ENCODE data around the gene LRRC18.

LRRC18 gene

GRCh38 chr10:48939790-48940325 lies at the start of gene LRRC18:
Gene LRRC18, minus strand, starts transcription at chr10:48939840. Its CDS starts 25,685 bp downstream, at chr10:48914155.
- DNase-seq (ENCODE audit: low read depth in 2 of 2), result no peak

GRCh38 chr10:48985621-48986158 lies 46.0 kb upstream of the LRRC18 start:
- DNase-seq (ENCODE audit: low read depth in 2 of 2), result no peak

GRCh38 chr10:48983648-48984351 lies 44.2 kb upstream of the LRRC18 start:
- no peak for DNase-seq (ENCODE audit: low read depth in 2 of 2)

- DNase-seq (ENCODE audit: low read depth in 2 of 2), result no peak
These were observed 42.9 kb upstream of the LRRC18 start for GRCh38 chr10:48982584-48982983.

- peak; percentile 19 to 35 for DNase-seq (ENCODE audit: low read depth in 2 of 2)
These were observed 41.8 kb upstream of the LRRC18 start for GRCh38 chr10:48981310-48981907.

- no peak for DNase-seq (ENCODE audit: low read depth in 2 of 2)
These were observed 38.7 kb upstream of the LRRC18 start for GRCh38 chr10:48978318-48978717.

GRCh38 chr10:48976196-48976595 lies 36.6 kb upstream of the LRRC18 start:
- no peak for DNase-seq (ENCODE audit: low read depth in 2 of 2)

GRCh38 chr10:48974510-48975156 lies 35.0 kb upstream of the LRRC18 start:
- no peak for DNase-seq (ENCODE audit: low read depth in 2 of 2)

GRCh38 chr10:48973065-48973464 lies 33.4 kb upstream of the LRRC18 start:
- no peak for DNase-seq (ENCODE audit: low read depth in 2 of 2)

GRCh38 chr10:48970654-48971053 lies 31.0 kb upstream of the LRRC18 start:
- DNase-seq (ENCODE audit: low read depth in 2 of 2), result no peak

- DNase-seq (ENCODE audit: low read depth in 2 of 2), result no peak
These were observed 30.4 kb upstream of the LRRC18 start for GRCh38 chr10:48970046-48970445.

GRCh38 chr10:48968036-48968435 lies 28.4 kb upstream of the LRRC18 start:
- no peak for DNase-seq (ENCODE audit: low read depth in 2 of 2)

GRCh38 chr10:48965460-48965859 lies 25.8 kb upstream of the LRRC18 start:
- no peak for DNase-seq (ENCODE audit: low read depth in 2 of 2)

- DNase-seq (ENCODE audit: low read depth in 2 of 2), result no peak
These were observed 24.4 kb upstream of the LRRC18 start for GRCh38 chr10:48964038-48964437.

- DNase-seq (ENCODE audit: low read depth in 2 of 2), result no peak
These were observed 19.1 kb upstream of the LRRC18 start for GRCh38 chr10:48958598-48959190.

- DNase-seq (ENCODE audit: low read depth in 2 of 2), result no peak
These were observed 17.9 kb upstream of the LRRC18 start for GRCh38 chr10:48957361-48958151.

GRCh38 chr10:48951707-48952106 lies 12.1 kb upstream of the LRRC18 start:
- no peak for DNase-seq (ENCODE audit: low read depth in 2 of 2)

- DNase-seq (ENCODE audit: low read depth in 2 of 2), result no peak
These were observed 8.9 kb upstream of the LRRC18 start for GRCh38 chr10:48948470-48949037.

- no peak for DNase-seq (ENCODE audit: low read depth in 2 of 2)
These were observed 8.2 kb upstream of the LRRC18 start for GRCh38 chr10:48947690-48948469.

GRCh38 chr10:48946891-48947500 lies 7.4 kb upstream of the LRRC18 start:
- DNase-seq (ENCODE audit: low read depth in 2 of 2), result no peak
